ENCODE measurements around the gene SNX5.

Gene SNX5

GRCh38 chr20:17925141-17925939 is 43.3 kb downstream of the SNX5 start:
- H3K4me3 ChIP-seq (replicated peaks; ENCODE audit: low read depth, low read length): no peak overlapping the region
- TF ChIP-seq CTCF (IDR thresholded peaks at IDR 0.05; ENCODE audit: low read depth, low read length, missing control alignments): no peak
- no peak for DNase-seq (ENCODE audit: extremely low read depth, low read depth)

- no peak overlapping the region for H3K4me3 ChIP-seq (replicated peaks; ENCODE audit: low read depth, low read length)
- no peak for DNase-seq (ENCODE audit: extremely low read depth, low read depth)
- TF ChIP-seq CTCF (IDR thresholded peaks at IDR 0.05; ENCODE audit: low read depth, low read length, missing control alignments): no peak
These were observed 46.8 kb downstream of the SNX5 start for GRCh38 chr20:17921774-17922173.

- H3K4me3 ChIP-seq (replicated peaks; ENCODE audit: low read depth, low read length): no peak overlapping the region
- TF ChIP-seq CTCF (IDR thresholded peaks at IDR 0.05; ENCODE audit: low read depth, low read length, missing control alignments): no peak
- no peak for DNase-seq (ENCODE audit: extremely low read depth, low read depth)
These were observed 49.4 kb downstream of the SNX5 start for GRCh38 chr20:17919149-17919548.

GRCh38 chr20:17917832-17918618 is 50.6 kb downstream of the SNX5 start:
- no peak for DNase-seq (ENCODE audit: extremely low read depth, low read depth)
- no peak for TF ChIP-seq CTCF (IDR thresholded peaks at IDR 0.05; ENCODE audit: low read depth, low read length, missing control alignments)
- H3K4me3 ChIP-seq (replicated peaks; ENCODE audit: low read depth, low read length): no peak overlapping the region

GRCh38 chr20:17916433-17916891 is 52.1 kb downstream of the SNX5 start:
- no peak for DNase-seq (ENCODE audit: extremely low read depth, low read depth)
- H3K4me3 ChIP-seq (replicated peaks; ENCODE audit: low read depth, low read length): no peak overlapping the region
- TF ChIP-seq CTCF (IDR thresholded peaks at IDR 0.05; ENCODE audit: low read depth, low read length, missing control alignments): no peak

- no peak for DNase-seq (ENCODE audit: extremely low read depth, low read depth)
- H3K4me3 ChIP-seq (replicated peaks; ENCODE audit: low read depth, low read length): no peak overlapping the region
- TF ChIP-seq CTCF (IDR thresholded peaks at IDR 0.05; ENCODE audit: low read depth, low read length, missing control alignments): no peak
These were observed 53.6 kb downstream of the SNX5 start for GRCh38 chr20:17914957-17915356.

Data from HFF-Myc (cell line).